ENCODE results near the gene ZC3H12C. TPM values are rescaled to one million over a fixed set of nuclear protein-coding genes. Genes with fewer than 3 reads are reported as not detected.

Gene ZC3H12C
- total RNA-seq, 3 donors from 2014 or later, result 10.2 to 19.8 (median 13.2) TPM

GRCh38 chr11:110177086-110177456, 83.9 kb downstream of the ZC3H12C start:
- intact Hi-C loops (cut with DNase I; ENCODE audit: low total_unique reads), result no loop called here
- Histone ChIP-seq H3K27me3 (no peaks in the 10 kb centered on the region), H3K27ac (no peak overlapping the region), H3K36me3 (no peaks in the 10 kb centered on the region), H3K4me3 (no peak overlapping the region), H3K4me1 (no peaks in the 10 kb centered on the region), H3K9me3 (no peaks in the 10 kb centered on the region)
- DNase-seq (ENCODE audit: low spot score in 2 of 2), result no peak
- no peak for TF ChIP-seq CTCF (IDR thresholded peaks at IDR 0.05)
- TF ChIP-seq POLR2A (IDR thresholded peaks at IDR 0.05), result no peak

DNA sequence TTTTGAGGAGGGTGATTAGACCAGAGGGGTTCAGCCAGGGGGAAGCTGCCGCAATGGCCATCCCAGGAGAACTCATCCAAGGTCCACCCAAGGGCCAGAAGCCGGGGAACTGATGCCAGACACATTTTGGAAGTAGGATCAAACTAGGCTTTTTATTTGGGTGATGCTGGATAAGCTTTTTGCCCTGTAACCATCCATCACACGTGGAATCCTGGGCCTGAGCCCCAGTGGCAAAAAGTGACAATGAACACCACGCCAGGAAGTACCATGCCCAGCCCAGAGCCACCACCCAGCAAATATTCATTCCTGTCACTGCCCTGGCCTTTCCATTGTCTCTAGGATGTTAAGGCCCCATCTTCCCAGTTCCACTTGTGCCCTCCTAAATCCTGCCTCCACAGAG, 85.9 kb downstream of the ZC3H12C start:
- Histone ChIP-seq H3K4me3 (no peak overlapping the region), H3K27ac (no peak overlapping the region), H3K9me3 (no peaks in the 10 kb centered on the region), H3K27me3 (no peaks in the 10 kb centered on the region), H3K36me3 (no peaks in the 10 kb centered on the region), H3K4me1 (no peaks in the 10 kb centered on the region)
- TF ChIP-seq CTCF (IDR thresholded peaks at IDR 0.05) (no peak), POLR2A (IDR thresholded peaks at IDR 0.05) (no peak), POLR2AphosphoS5 (IDR thresholded peaks at IDR 0.05) (no peak)
- DNase-seq (ENCODE audit: low spot score in 2 of 2), result no peak
- intact Hi-C loops (cut with DNase I; ENCODE audit: low total_unique reads), result no loop called here

GRCh38 chr11:110182886-110183285, 89.7 kb downstream of the ZC3H12C start:
- no peaks in the 10 kb centered on the region for H3K4me1 ChIP-seq
- no peaks in the 10 kb centered on the region for H3K9me3 ChIP-seq
- no peak for DNase-seq (ENCODE audit: low spot score in 2 of 2)
- TF ChIP-seq POLR2AphosphoS5 (IDR thresholded peaks at IDR 0.05), result no peak
- TF ChIP-seq CTCF (IDR thresholded peaks at IDR 0.05), result no peak
- TF ChIP-seq POLR2A (IDR thresholded peaks at IDR 0.05), result no peak
- no peak overlapping the region for H3K27ac ChIP-seq
- intact Hi-C loops (cut with DNase I; ENCODE audit: low total_unique reads), result no loop called here
- H3K4me3 ChIP-seq, result no peak overlapping the region
- H3K27me3 ChIP-seq, result no peaks in the 10 kb centered on the region
- no peaks in the 10 kb centered on the region for H3K36me3 ChIP-seq

GRCh38 chr11:110184456-110184855, 91.3 kb downstream of the ZC3H12C start:
- DNase-seq (ENCODE audit: low spot score in 2 of 2), result no peak
- H3K36me3 ChIP-seq, result no peaks in the 10 kb centered on the region
- no peaks in the 10 kb centered on the region for H3K9me3 ChIP-seq
- TF ChIP-seq CTCF (IDR thresholded peaks at IDR 0.05) (no peak), POLR2A (IDR thresholded peaks at IDR 0.05) (no peak), POLR2AphosphoS5 (IDR thresholded peaks at IDR 0.05) (no peak)
- no peak overlapping the region for H3K4me3 ChIP-seq
- H3K4me1 ChIP-seq, result no peaks in the 10 kb centered on the region
- no peak overlapping the region for H3K27ac ChIP-seq
- intact Hi-C loops (cut with DNase I; ENCODE audit: low total_unique reads), result no loop called here
- H3K27me3 ChIP-seq, result no peaks in the 10 kb centered on the region

GRCh38 chr11:110185121-110185591, 92.0 kb downstream of the ZC3H12C start:
- Histone ChIP-seq H3K27ac (no peak overlapping the region), H3K4me1 (no peaks in the 10 kb centered on the region), H3K36me3 (no peaks in the 10 kb centered on the region), H3K27me3 (no peaks in the 10 kb centered on the region), H3K4me3 (no peak overlapping the region), H3K9me3 (no peaks in the 10 kb centered on the region)
- intact Hi-C loops (cut with DNase I; ENCODE audit: low total_unique reads), result no loop called here
- no peak for TF ChIP-seq CTCF (IDR thresholded peaks at IDR 0.05)
- no peak for TF ChIP-seq POLR2AphosphoS5 (IDR thresholded peaks at IDR 0.05)
- TF ChIP-seq POLR2A (IDR thresholded peaks at IDR 0.05), result no peak
- no peak for DNase-seq (ENCODE audit: low spot score in 2 of 2)
